ENCODE measurements around the gene WFDC5. TPM values are rescaled to one million over a fixed set of nuclear protein-coding genes. Genes with fewer than 3 reads are reported as not detected.
A peak's percentile ranks its signal among the peaks of the same experiment; 100 is the strongest.

Gene WFDC5
- total and polyA plus RNA-seq, 2 experiments from 2014 or later = not detected

DNA sequence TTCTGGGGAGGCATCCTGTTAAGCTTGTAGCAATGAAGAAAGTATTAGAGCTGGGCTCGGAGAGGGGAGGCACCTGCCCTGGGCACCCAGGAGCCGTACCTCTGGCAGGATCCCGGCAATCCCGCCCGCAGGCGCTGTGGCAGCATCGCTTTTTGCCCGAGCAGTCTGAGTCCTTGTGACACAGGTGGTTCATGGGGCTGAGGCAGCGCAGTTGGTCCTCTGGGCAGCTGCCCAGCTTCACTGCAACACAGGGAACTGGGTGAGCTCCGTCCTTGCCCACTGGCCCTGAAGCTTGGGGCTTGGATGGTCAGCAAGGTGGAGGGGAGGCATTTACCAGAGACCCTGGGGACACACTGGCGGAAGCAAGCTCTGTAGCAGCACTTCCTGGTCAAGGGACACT lies 4.7 kb downstream of the WFDC5 start:
- no peaks in the 10 kb centered on the region for H3K36me3 ChIP-seq (ENCODE audit: insufficient read depth)
- H3K27ac ChIP-seq (ENCODE audit: low read depth) = no peak overlapping the region
- TF ChIP-seq STAT1 (IDR thresholded peaks at IDR 0.05; ENCODE audit: unreplicated experiment) (no peak), EZH2phosphoT487 (IDR thresholded peaks at IDR 0.05; ENCODE audit: unreplicated experiment) (no peak), NANOG (IDR thresholded peaks at IDR 0.05; ENCODE audit: borderline replicate concordance) (no peak), EZH2 (IDR thresholded peaks at IDR 0.05; ENCODE audit: low read depth, unreplicated experiment) (no peak), POLR2AphosphoS5 (IDR thresholded peaks at IDR 0.05; ENCODE audit: low read depth) (no peak), REST (IDR thresholded peaks at IDR 0.05; ENCODE audit: unreplicated experiment) (no peak), ZNF114 (CRISPR knock-in tag; IDR thresholded peaks at IDR 0.05) (no peak), ZNF331 (CRISPR knock-in tag; IDR thresholded peaks at IDR 0.05; ENCODE audit: low read depth) (no peak), CREB1 (CRISPR knock-in tag; IDR thresholded peaks at IDR 0.05; ENCODE audit: low read depth) (no peak), JUNB (IDR thresholded peaks at IDR 0.05; ENCODE audit: unreplicated experiment) (no peak)
- TF ChIP-seq, protein P1, sequence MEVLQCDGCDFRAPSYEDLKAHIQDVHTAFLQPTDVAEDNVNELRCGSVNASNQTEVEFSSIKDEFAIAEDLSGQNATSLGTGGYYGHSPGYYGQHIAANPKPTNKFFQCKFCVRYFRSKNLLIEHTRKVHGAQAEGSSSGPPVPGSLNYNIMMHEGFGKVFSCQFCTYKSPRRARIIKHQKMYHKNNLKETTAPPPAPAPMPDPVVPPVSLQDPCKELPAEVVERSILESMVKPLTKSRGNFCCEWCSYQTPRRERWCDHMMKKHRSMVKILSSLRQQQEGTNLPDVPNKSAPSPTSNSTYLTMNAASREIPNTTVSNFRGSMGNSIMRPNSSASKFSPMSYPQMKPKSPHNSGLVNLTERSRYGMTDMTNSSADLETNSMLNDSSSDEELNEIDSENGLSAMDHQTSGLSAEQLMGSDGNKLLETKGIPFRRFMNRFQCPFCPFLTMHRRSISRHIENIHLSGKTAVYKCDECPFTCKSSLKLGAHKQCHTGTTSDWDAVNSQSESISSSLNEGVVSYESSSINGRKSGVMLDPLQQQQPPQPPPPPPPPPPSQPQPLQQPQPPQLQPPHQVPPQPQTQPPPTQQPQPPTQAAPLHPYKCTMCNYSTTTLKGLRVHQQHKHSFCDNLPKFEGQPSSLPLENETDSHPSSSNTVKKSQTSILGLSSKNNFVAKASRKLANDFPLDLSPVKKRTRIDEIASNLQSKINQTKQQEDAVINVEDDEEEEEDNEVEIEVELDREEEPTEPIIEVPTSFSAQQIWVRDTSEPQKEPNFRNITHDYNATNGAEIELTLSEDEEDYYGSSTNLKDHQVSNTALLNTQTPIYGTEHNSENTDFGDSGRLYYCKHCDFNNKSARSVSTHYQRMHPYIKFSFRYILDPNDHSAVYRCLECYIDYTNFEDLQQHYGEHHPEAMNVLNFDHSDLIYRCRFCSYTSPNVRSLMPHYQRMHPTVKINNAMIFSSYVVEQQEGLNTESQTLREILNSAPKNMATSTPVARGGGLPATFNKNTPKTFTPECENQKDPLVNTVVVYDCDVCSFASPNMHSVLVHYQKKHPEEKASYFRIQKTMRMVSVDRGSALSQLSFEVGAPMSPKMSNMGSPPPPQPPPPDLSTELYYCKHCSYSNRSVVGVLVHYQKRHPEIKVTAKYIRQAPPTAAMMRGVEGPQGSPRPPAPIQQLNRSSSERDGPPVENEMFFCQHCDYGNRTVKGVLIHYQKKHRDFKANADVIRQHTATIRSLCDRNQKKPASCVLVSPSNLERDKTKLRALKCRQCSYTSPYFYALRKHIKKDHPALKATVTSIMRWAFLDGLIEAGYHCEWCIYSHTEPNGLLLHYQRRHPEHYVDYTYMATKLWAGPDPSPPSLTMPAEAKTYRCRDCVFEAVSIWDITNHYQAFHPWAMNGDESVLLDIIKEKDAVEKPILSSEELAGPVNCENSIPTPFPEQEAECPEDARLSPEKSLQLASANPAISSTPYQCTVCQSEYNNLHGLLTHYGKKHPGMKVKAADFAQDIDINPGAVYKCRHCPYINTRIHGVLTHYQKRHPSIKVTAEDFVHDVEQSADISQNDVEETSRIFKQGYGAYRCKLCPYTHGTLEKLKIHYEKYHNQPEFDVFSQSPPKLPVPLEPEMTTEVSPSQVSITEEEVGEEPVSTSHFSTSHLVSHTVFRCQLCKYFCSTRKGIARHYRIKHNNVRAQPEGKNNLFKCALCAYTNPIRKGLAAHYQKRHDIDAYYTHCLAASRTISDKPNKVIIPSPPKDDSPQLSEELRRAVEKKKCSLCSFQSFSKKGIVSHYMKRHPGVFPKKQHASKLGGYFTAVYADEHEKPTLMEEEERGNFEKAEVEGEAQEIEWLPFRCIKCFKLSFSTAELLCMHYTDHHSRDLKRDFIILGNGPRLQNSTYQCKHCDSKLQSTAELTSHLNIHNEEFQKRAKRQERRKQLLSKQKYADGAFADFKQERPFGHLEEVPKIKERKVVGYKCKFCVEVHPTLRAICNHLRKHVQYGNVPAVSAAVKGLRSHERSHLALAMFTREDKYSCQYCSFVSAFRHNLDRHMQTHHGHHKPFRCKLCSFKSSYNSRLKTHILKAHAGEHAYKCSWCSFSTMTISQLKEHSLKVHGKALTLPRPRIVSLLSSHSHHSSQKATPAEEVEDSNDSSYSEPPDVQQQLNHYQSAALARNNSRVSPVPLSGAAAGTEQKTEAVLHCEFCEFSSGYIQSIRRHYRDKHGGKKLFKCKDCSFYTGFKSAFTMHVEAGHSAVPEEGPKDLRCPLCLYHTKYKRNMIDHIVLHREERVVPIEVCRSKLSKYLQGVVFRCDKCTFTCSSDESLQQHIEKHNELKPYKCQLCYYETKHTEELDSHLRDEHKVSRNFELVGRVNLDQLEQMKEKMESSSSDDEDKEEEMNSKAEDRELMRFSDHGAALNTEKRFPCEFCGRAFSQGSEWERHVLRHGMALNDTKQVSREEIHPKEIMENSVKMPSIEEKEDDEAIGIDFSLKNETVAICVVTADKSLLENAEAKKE (CRISPR knock-in tag; IDR thresholded peaks at IDR 0.05) = no peak
- TF ChIP-seq, protein P2, sequence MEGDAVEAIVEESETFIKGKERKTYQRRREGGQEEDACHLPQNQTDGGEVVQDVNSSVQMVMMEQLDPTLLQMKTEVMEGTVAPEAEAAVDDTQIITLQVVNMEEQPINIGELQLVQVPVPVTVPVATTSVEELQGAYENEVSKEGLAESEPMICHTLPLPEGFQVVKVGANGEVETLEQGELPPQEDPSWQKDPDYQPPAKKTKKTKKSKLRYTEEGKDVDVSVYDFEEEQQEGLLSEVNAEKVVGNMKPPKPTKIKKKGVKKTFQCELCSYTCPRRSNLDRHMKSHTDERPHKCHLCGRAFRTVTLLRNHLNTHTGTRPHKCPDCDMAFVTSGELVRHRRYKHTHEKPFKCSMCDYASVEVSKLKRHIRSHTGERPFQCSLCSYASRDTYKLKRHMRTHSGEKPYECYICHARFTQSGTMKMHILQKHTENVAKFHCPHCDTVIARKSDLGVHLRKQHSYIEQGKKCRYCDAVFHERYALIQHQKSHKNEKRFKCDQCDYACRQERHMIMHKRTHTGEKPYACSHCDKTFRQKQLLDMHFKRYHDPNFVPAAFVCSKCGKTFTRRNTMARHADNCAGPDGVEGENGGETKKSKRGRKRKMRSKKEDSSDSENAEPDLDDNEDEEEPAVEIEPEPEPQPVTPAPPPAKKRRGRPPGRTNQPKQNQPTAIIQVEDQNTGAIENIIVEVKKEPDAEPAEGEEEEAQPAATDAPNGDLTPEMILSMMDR (conservative IDR thresholded peaks at IDR 0.05; ENCODE audit: low read depth in 2 of 2) = no peak
- TF ChIP-seq, protein P3, sequence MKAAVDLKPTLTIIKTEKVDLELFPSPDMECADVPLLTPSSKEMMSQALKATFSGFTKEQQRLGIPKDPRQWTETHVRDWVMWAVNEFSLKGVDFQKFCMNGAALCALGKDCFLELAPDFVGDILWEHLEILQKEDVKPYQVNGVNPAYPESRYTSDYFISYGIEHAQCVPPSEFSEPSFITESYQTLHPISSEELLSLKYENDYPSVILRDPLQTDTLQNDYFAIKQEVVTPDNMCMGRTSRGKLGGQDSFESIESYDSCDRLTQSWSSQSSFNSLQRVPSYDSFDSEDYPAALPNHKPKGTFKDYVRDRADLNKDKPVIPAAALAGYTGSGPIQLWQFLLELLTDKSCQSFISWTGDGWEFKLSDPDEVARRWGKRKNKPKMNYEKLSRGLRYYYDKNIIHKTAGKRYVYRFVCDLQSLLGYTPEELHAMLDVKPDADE (IDR thresholded peaks at IDR 0.05) = no peak
- Mint-ChIP-seq H3K4me1 (peaks cover 10% of the 10 kb centered on the region; the same call in 2 of the 3 replicates), H3K9me3 (no peaks in the 10 kb centered on the region), H3K4me3 (no peak overlapping the region), H3K27ac (no peak overlapping the region), H3K27me3 (ENCODE audit: insufficient read depth, low read depth, poor library complexity) (peaks cover 8% of the 10 kb centered on the region), H3K36me3 (ENCODE audit: low read depth) (no peaks in the 10 kb centered on the region)
- ATAC-seq (no peak), DNase-seq (ENCODE audit: low spot score) (no peak)
- peaks cover 4% of the 10 kb centered on the region; the same call in 1 of the 2 replicates for H3K4me1 ChIP-seq (ENCODE audit: insufficient read depth)
- no peaks in the 10 kb centered on the region for H4K20me1 ChIP-seq (replicated peaks; ENCODE audit: insufficient read depth)
- H2AFZ ChIP-seq = 0 out of 2 replicates have a peak overlapping the region, but pooled peaks have one; percentile 38
- H3F3A ChIP-seq (replicated peaks; ENCODE audit: low read depth) = no peaks in the 10 kb centered on the region
- H3K27me3 ChIP-seq (ENCODE audit: insufficient read depth) = no peaks in the 10 kb centered on the region
- H3K4me3 ChIP-seq = no peak overlapping the region
- no peaks in the 10 kb centered on the region for H3K79me2 ChIP-seq (replicated peaks; ENCODE audit: insufficient read depth)
- no peaks in the 10 kb centered on the region for H3K9me2 ChIP-seq (ENCODE audit: insufficient read depth)
- no peak overlapping the region for H3K4me2 ChIP-seq
